GM12878 (cell line): Measurements from ENCODE around the gene DNAJC6. TPM values are rescaled to one million over a fixed set of nuclear protein-coding genes. Genes with fewer than 3 reads are reported as not detected.

ENCODE experiments used
- ATAC-seq: fragments of 200-7000 bp; cut with Tn5 transposase; 3 replicates; pipeline ENCODE4 v1.9.1; 2020; ENCODE audit warnings: mild to moderate bottlenecking, moderate library complexity
- BruUV-seq: library from RNA; stranded (reverse); fragments of 400-500 nt; replicated peaks from 2 replicates; lab custom pipeline; 2021; lab: Mats Ljungman, UMichigan
- CTCF ChIA-PET: fragments of 300-600 bp; sonication (Branson Sonifier 250); formaldehyde crosslinking; extraction: SDS; loops from one replicate; lab custom pipeline; 2021; ENCODE audit warnings: inconsistent platforms; lab: Yijun Ruan, JAX
- POLR2A ChIA-PET: fragments of 350-600 bp; formaldehyde crosslinking; extraction: SDS; loops from one replicate; lab custom pipeline; 2021; ENCODE audit warnings: inconsistent platforms; lab: Charles Lee
- RAD21 ChIA-PET: fragments of 300-600 bp; sonication (Branson Sonifier 250); formaldehyde crosslinking; loops from one replicate; lab custom pipeline; 2023; ENCODE audit warnings: antibody characterized with exemption; ENCODE audit not compliant: unreplicated experiment; lab: Charles Lee
- SMC1A ChIA-PET: fragments of 300-600 bp; sonication (Branson Sonifier 250); formaldehyde crosslinking; loops from one replicate; lab custom pipeline; 2023; ENCODE audit not compliant: unreplicated experiment, uncharacterized antibody; lab: Charles Lee
- DNase-seq: peaks from one replicate; pipeline ENCODE4 v3.0.0-alpha.2; 2011; ENCODE audit warnings: low read depth, low spot score
- FAIRE-seq: peaks from 3 replicates; lab custom pipeline; 2011; peaks lifted over from hg19 to GRCh38; lab: Jason Lieb, UNC
- H2AFZ ChIP-seq: 2 replicates; pipeline ENCODE4 v1.6.0; 2011; ENCODE audit warnings: low read depth, low read length, control low read depth; ENCODE audit not compliant: control insufficient read depth
- H3K27ac ChIP-seq: 2 replicates; pipeline ENCODE4 v1.5.1; 2011; ENCODE audit warnings: control low read depth; ENCODE audit not compliant: control insufficient read depth, insufficient read depth
- H3K27me3 ChIP-seq, 2 experiments: replicated peaks in 1 of 2; 2 replicates each; pipeline versions ENCODE4 v1.6.0 to v1.6.1; 2011; ENCODE audit warnings: low read length in 1 of 2; ENCODE audit not compliant: control insufficient read depth in 2 of 2, insufficient read depth in 2 of 2
- H3K36me3 ChIP-seq, 2 experiments: 2 replicates each; pipeline ENCODE4 v1.5.1; 2011; ENCODE audit warnings: low read length in 1 of 2; ENCODE audit not compliant: control insufficient read depth in 2 of 2, insufficient read depth in 2 of 2
- H3K4me1 ChIP-seq: 2 replicates; pipeline ENCODE4 v1.6.1; 2011; ENCODE audit warnings: mild to moderate bottlenecking, low read length, moderate library complexity, mixed read lengths; ENCODE audit not compliant: control insufficient read depth, insufficient read depth
- H3K4me2 ChIP-seq: 2 replicates; pipeline ENCODE4 v1.6.0; 2011; ENCODE audit warnings: control low read depth; ENCODE audit not compliant: control insufficient read depth, insufficient read depth
- H3K4me3 ChIP-seq: fragments of 200-600 bp; sonication (generic); 2 replicates; pipeline ENCODE4 v1.5.1; 2016
- H3K79me2 ChIP-seq: 2 replicates; pipeline ENCODE4 v1.6.0; 2011; ENCODE audit warnings: low read length; ENCODE audit not compliant: control insufficient read depth, insufficient read depth
- H3K9ac ChIP-seq: 2 replicates; pipeline ENCODE4 v1.8.0; 2011; ENCODE audit warnings: low read length, control low read depth, mixed read lengths; ENCODE audit not compliant: control insufficient read depth, insufficient read depth
- H3K9me3 ChIP-seq: replicated peaks from 3 replicates; pipeline ENCODE4 v1.5.1; 2011; ENCODE audit warnings: mild to moderate bottlenecking, low read length; ENCODE audit not compliant: control insufficient read depth, insufficient read depth
- H4K20me1 ChIP-seq: 2 replicates; pipeline ENCODE4 v1.6.0; 2011; ENCODE audit not compliant: control insufficient read depth, insufficient read depth
- EED ChIP-seq: sonication (generic); IDR thresholded peaks from 2 replicates; pipeline ENCODE4 v1.6.1; 2016; ENCODE audit warnings: antibody characterized with exemption, low read depth
- GATAD2B ChIP-seq: fragments of 450-650 bp; conservative IDR thresholded peaks from 2 replicates; pipeline ENCODE4 v1.6.1; 2017; ENCODE audit warnings: low read depth, mild to moderate bottlenecking, moderate library complexity
- HCFC1 ChIP-seq: fragments of 150-350 bp; IDR thresholded peaks from 2 replicates; pipeline ENCODE4 v1.6.1; 2014; ENCODE audit warnings: low read length
- IKZF1 ChIP-seq: fragments of 450-650 bp; conservative IDR thresholded peaks from 2 replicates; pipeline ENCODE4 v1.6.1; 2017; ENCODE audit warnings: antibody characterized with exemption, mild to moderate bottlenecking
- PAX5 ChIP-seq: IDR thresholded peaks from 2 replicates; pipeline ENCODE4 v1.6.1; 2011; ENCODE audit warnings: low read depth, low read length, borderline replicate concordance
- SIN3A ChIP-seq: IDR thresholded peaks from 2 replicates; pipeline ENCODE4 v1.6.1; 2012; ENCODE audit warnings: low read depth, low read length, improper control_type of control experiment
- WGBS: methylation state at CpG from one replicate; pipeline ENCODE4 v1.1.6; 2016; ENCODE audit warnings: low lambda C conversion rate; ENCODE audit not compliant: insufficient replicate concordance, insufficient coverage; ENCODE audit errors: missing lambda C conversion rate; 5-methylcytosine and 5-hydroxymethylcytosine counted together
- in situ Hi-C: fragments of 300-500 bp; cut with MboI; formaldehyde crosslinking; loops from 9 replicates; pipeline ENCODE4 v1.14.3; 2018; ENCODE audit warnings: mixed read lengths
- intact Hi-C: fragments of 100-400 bp; cut with micrococcal nuclease; formaldehyde crosslinking; loops from one replicate; pipeline ENCODE4 v1.14.2; 2022; ENCODE audit not compliant: unreplicated experiment
- polyA plus RNA-seq, 11 experiments: library from polyadenylated mRNA; depleted of rRNA in 4 of 11; unstranded in 6 of 11; stranded (reverse) in 5 of 11; fragments of >200 nt; fragmentation: Nextera tagmentation in 4 of 11; fragmentation: Illumina TruSeq in 1 of 11; extraction: Ambion mirVana in 4 of 11; extraction: Trizol in 1 of 11; gene quantifications; 1 replicate in 1 of 11; 2 replicates in 10 of 11; pipeline versions ENCODE4 v1.2.1 to v1.2.3, GENCODE V29; 2011 to 2016; ENCODE audit warnings: inconsistent platforms in 2 of 11, missing spikeins in 2 of 11, low read depth in 1 of 11
- total RNA-seq, 4 experiments: library from RNA; depleted of rRNA in 3 of 4; stranded (reverse); fragments of >200 nt in 3 of 4; fragmentation: Illumina TruSeq in 1 of 4; extraction: Trizol in 1 of 4; gene quantifications; 2 replicates each; pipeline versions ENCODE4 v1.2.1 to v1.2.3, GENCODE V29; 2013 to 2021
- TF ChIP-seq, protein P1 (sequence below): fragments of 450-650 bp; IDR thresholded peaks from 2 replicates; pipeline ENCODE4 v1.6.1; 2017; ENCODE audit warnings: mild to moderate bottlenecking
- TF ChIP-seq, protein P2 (sequence below): fragments of 150-350 bp; IDR thresholded peaks from 2 replicates; pipeline ENCODE4 v1.6.1; 2016; ENCODE audit warnings: low read depth, low read length

The DNAJC6 gene
- total and polyA plus RNA-seq, 10 of the 15 experiments (the other 5 are each of a cell fraction or from before 2014, with no cell fraction given) = 0.08 to 4.3 (median 2.7) TPM

DNA sequence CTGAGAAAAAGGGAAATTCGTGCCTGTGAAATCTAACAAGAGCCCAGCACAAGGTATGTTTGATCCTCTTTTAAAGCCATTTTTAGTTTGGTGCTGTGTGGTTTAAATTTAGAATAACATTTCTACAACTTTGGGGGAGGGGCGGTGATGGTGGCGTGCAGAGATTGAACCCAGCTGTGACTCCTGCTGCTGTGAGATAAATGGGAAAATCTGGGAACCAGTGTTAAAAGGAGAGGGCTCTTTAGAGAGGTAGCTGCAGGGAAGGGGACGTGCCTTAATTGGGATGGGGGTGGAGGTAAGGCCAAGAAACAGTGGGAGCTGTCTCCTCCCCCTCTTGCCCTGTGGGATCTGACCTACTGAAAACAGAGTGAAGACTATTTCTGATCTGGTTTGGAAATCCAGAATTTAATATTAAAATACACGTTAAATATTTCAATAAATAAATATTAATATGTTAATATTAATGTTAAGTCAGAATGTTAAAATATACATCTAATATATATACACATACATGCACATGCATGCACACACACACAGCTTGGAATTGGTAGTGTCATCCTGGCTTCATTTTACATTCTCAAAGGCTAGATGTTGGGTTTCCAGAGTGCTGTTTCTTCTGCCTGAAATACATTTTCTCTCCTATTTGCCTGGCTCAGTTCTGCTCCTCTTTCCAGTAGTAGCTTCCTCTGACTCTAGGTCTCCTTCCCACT, 30.1 kb upstream of the DNAJC6 start (continued):
- TF ChIP-seq, protein P1, sequence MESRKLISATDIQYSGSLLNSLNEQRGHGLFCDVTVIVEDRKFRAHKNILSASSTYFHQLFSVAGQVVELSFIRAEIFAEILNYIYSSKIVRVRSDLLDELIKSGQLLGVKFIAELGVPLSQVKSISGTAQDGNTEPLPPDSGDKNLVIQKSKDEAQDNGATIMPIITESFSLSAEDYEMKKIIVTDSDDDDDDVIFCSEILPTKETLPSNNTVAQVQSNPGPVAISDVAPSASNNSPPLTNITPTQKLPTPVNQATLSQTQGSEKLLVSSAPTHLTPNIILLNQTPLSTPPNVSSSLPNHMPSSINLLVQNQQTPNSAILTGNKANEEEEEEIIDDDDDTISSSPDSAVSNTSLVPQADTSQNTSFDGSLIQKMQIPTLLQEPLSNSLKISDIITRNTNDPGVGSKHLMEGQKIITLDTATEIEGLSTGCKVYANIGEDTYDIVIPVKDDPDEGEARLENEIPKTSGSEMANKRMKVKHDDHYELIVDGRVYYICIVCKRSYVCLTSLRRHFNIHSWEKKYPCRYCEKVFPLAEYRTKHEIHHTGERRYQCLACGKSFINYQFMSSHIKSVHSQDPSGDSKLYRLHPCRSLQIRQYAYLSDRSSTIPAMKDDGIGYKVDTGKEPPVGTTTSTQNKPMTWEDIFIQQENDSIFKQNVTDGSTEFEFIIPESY = no peak
- TF ChIP-seq SIN3A (no peak), GATAD2B (no peak), EED (no peak), HCFC1 (no peak), IKZF1 (no peak)

DNA sequence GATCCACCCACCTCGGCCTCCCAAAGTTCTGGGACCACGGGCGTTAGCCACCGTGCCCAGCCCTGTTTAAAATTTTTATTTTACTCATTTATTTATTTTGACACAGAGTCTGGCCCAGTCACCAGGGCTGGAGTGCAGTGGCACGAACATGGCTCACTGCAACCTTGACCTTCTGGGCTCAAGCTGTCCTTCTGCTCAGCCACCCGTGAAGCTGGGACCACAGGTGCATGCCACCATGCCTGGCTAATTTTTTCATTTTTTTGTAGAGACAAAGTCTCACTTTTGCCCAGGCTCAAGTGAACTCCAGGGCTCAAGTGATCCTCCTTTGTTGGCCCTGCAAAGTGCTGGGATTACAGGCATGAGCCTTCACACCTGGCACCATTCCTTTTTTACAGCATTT, 27.5 kb upstream of the DNAJC6 start:
- no peaks in the 10 kb centered on the region for H3K79me2 ChIP-seq
- no peaks in the 10 kb centered on the region for H3K9me3 ChIP-seq
- POLR2A ChIA-PET = interaction anchor here (0.6 kb wide), 1 partner anchor 834 kb away, joined by 3 read pairs; no protein-coding TSS in a partner anchor
- H3K27me3 ChIP-seq = no peaks in the 10 kb centered on the region
- in situ Hi-C loops (no loop called here), intact Hi-C loops (no loop called here)
- WGBS = 2% methylated on average over 6 of the region's 6 CpGs
- ATAC-seq = 0 out of 3 replicates have a peak, but pooled peaks have one; percentile 31
- H4K20me1 ChIP-seq = no peaks in the 10 kb centered on the region
- SMC1A ChIA-PET = no interaction called here
- no peak overlapping the region for H2AFZ ChIP-seq
- H3K4me3 ChIP-seq = no peak overlapping the region
- DNase-seq = no peak
- FAIRE-seq = no peak
- RAD21 ChIA-PET = no interaction called here
- H3K27ac ChIP-seq = no peak overlapping the region
- no peak overlapping the region for H3K9ac ChIP-seq
- CTCF ChIA-PET = no interaction called here
- TF ChIP-seq PAX5 = peak; percentile 53; the same call in 1 of the 2 replicates
- TF ChIP-seq, protein P2, sequence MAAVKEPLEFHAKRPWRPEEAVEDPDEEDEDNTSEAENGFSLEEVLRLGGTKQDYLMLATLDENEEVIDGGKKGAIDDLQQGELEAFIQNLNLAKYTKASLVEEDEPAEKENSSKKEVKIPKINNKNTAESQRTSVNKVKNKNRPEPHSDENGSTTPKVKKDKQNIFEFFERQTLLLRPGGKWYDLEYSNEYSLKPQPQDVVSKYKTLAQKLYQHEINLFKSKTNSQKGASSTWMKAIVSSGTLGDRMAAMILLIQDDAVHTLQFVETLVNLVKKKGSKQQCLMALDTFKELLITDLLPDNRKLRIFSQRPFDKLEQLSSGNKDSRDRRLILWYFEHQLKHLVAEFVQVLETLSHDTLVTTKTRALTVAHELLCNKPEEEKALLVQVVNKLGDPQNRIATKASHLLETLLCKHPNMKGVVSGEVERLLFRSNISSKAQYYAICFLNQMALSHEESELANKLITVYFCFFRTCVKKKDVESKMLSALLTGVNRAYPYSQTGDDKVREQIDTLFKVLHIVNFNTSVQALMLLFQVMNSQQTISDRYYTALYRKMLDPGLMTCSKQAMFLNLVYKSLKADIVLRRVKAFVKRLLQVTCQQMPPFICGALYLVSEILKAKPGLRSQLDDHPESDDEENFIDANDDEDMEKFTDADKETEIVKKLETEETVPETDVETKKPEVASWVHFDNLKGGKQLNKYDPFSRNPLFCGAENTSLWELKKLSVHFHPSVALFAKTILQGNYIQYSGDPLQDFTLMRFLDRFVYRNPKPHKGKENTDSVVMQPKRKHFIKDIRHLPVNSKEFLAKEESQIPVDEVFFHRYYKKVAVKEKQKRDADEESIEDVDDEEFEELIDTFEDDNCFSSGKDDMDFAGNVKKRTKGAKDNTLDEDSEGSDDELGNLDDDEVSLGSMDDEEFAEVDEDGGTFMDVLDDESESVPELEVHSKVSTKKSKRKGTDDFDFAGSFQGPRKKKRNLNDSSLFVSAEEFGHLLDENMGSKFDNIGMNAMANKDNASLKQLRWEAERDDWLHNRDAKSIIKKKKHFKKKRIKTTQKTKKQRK = no peak
- no peaks in the 10 kb centered on the region for H3K36me3 ChIP-seq
- no TSS peak for BruUV-seq
- H3K4me2 ChIP-seq = no peak overlapping the region
- H3K4me1 ChIP-seq = no peaks in the 10 kb centered on the region
